HG02973 (cell line): Measurements from ENCODE around the gene SARDH.
A peak's percentile ranks its signal among the peaks of the same experiment; 100 is the strongest.
"Not testable (repeated sequence)": the region's sequence is repeated elsewhere in the genome, so short reads cannot be mapped to it uniquely, and the experiment has no call there.

Experiments used
- ATAC-seq: cut with Tn5 transposase; IDR thresholded peaks from one replicate; pipeline ENCODE4 v1.9.1; 2021; ENCODE audit warnings: moderate library complexity; ENCODE audit not compliant: unreplicated experiment

SARDH gene

GRCh38 chr9:133760713-133761290, 22.6 kb upstream of the SARDH start:
- no peak for ATAC-seq

- no peak for ATAC-seq
These were observed 21.8 kb upstream of the SARDH start for GRCh38 chr9:133759946-133760345.

- no peak for ATAC-seq
These were observed 21.2 kb upstream of the SARDH start for GRCh38 chr9:133759146-133759900.

GRCh38 chr9:133758228-133758627, 20.1 kb upstream of the SARDH start:
- no peak for ATAC-seq

GRCh38 chr9:133754688-133755227, 16.6 kb upstream of the SARDH start:
- no peak for ATAC-seq

- no peak for ATAC-seq
These were observed 16.0 kb upstream of the SARDH start for GRCh38 chr9:133754187-133754586.

- ATAC-seq = no peak
These were observed 14.7 kb upstream of the SARDH start for GRCh38 chr9:133752739-133753446.

- ATAC-seq = no peak
These were observed 13.0 kb upstream of the SARDH start for GRCh38 chr9:133750982-133751649.

- ATAC-seq = no peak
These were observed 9.2 kb upstream of the SARDH start for GRCh38 chr9:133747309-133747708.

- not testable (repeated sequence) for ATAC-seq
These were observed 6.4 kb upstream of the SARDH start for GRCh38 chr9:133744528-133744927.

GRCh38 chr9:133742849-133743444, 4.8 kb upstream of the SARDH start:
- ATAC-seq = peak; percentile 82

- ATAC-seq = no peak
These were observed 4.1 kb upstream of the SARDH start for GRCh38 chr9:133742251-133742650.

- ATAC-seq = no peak
These were observed 3.6 kb upstream of the SARDH start for GRCh38 chr9:133741716-133742115.

GRCh38 chr9:133740911-133741310, 2.8 kb upstream of the SARDH start:
- no peak for ATAC-seq

- ATAC-seq = no peak
These were observed 1.5 kb upstream of the SARDH start for GRCh38 chr9:133739408-133740280.

GRCh38 chr9:133738640-133739225, 581 bp upstream of the SARDH start:
- no peak for ATAC-seq

GRCh38 chr9:133737071-133737773, 930 bp downstream of the SARDH start:
- ATAC-seq = no peak

- no peak for ATAC-seq
These were observed 2.2 kb downstream of the SARDH start for GRCh38 chr9:133735931-133736330.

GRCh38 chr9:133735415-133735775, 2.8 kb downstream of the SARDH start:
- no peak for ATAC-seq
